Stimulated activated CD4-positive, alpha-beta T cell treated with anti-CD3 and anti-CD28 coated beads, Interleukin-4, amount 100 ng/mL, for 1 hour (primary cell): Measurements from ENCODE around the gene ZNF320.
"Not testable (repeated sequence)": the region's sequence is repeated elsewhere in the genome, so short reads cannot be mapped to it uniquely, and the experiment has no call there.

Source experiments
- DNase-seq: peaks from one replicate; pipeline ENCODE4 v3.0.0-alpha.2; 2020

Gene ZNF320

GRCh38 chr19:52897138-52897935 lies at the start of gene ZNF320:
Gene ZNF320 (minus strand): TSS chr19:52897635. CDS start chr19:52890255, 7,380 bp downstream.
- DNase-seq: peak; percentile 89

GRCh38 chr19:52946322-52947310 lies 49.2 kb upstream of the ZNF320 start:
- DNase-seq: no peak

GRCh38 chr19:52945652-52946321 lies 48.4 kb upstream of the ZNF320 start:
- no peak for DNase-seq

GRCh38 chr19:52944703-52945493 lies 47.5 kb upstream of the ZNF320 start:
- DNase-seq: not testable (repeated sequence)

DNA sequence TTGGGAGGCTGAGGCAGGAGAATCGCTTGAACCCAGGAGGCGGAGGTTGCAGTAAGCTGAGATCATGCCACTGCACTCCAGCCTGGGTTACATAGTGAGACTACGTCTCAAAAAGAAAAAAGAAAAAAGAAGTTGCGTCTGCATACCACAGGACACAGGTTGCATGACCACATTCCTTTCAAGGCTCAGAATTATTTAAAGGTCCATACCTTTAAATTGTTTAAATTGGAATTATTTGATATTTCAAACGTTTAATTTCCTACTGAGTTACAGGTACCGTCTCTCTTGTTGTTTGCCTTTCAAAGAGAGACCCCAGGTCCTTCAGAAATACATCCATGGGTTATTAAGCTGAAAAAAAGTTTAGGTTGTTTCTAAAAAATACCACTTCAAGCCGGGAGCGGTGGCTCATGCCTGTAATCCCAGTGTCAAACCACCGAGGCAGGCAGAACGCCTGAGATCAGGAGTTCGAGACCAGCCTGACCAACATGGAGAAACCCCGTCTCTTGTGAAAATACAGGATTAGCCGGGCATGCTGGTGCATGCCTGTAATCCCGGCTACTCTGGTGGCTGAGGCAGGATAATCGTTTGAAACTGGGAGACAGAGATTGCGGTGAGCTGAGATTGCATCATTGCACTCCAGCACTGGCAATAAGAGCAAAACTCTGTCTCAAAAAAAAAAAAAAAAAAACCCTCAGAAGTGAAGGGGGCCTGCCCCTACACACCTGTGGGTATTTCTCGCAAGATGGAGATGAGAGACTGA lies 46.6 kb upstream of the ZNF320 start:
- no peak for DNase-seq

DNA sequence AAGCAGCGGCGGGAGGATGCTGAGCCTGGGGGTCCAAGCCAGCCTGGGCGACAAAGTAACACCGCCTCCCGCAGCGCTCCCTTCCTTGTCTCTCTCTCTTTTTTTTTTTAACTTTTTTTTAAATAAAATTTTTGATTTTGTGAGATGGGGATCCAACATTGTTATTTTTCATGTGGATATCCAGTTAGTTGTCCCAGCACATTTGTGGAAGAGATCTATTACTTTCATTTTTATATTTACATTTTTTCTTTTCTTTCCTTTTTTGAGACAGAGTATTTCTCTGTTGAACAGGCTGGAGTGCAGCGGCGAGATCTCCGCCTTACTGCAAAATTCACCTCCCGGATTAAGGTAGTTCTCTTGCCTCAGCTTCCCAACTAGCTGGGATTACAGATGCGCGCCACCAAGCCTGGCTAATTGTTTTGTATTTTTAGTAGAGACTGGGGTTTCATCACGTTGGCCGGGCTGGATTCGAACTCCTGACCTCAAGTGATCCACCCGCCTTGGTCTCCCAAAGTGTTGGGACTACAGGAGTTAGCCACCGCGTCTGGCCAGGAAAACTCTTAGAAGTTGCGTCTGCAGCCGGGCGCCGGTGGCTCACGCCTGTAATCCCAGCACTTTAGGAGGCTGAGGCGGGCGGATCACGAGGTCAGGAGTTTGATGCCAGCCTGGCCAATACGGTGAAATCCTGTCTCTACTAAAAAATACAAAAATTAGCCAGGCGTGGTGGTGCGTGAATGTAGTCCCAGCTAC lies 45.9 kb upstream of the ZNF320 start:
- DNase-seq: no peak

DNA sequence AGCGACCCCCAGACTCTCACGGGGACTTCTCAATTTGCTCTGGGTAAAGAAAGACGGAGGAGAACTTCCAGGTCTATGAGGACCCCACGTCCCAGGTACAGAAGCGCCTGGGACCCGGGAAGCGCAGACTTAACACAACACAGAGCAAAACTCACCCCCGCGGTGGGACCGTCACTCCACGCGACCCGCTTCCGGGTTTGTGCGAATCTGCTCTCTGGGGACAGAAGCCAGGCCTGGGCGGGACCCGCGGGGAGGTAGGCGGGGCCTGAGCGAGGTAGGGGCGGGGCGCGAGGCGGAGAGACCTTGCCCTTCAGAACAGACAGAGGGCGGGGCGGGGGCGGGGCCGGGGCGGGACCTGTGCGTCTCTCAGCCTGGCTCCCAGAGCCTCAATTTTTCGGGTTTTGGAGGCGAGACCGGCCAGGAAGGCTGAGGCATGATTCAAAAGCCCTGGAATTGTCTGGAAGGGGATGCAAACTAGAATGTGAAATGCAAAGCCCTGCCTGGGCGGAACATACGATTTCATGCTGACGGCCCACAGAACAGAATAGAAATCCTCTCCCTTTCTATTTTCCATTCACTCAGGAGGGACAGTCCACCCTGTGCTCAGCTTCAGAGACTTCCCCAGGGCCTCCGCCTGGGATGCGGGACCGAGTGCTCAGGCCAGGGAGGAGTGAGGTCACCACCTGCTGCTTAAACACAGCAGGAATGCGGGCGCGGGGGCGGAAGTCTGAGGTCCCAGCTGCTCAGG lies 45.1 kb upstream of the ZNF320 start:
- peak; percentile 92 for DNase-seq

DNA sequence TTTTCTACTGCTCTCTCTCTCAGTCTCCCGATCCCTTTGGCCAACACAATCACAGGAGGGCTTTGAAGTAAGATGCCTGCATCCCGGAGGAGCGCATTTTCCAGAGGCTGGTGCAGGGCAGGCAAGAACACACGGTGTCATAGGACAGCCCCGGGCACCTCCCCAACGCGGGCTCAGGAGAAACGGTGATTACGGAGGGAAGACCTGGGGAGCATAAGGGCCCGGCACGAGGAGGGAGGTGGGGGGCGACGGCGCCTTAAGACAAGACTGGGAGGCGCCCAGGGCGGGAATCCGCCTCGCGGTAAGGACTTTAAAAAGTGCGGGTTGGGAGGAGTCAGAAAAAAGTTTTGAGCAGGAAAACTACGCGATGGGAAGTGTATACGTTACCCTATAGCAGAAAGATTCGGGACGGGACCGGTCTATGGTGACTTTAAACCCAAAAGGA lies 44.5 kb upstream of the ZNF320 start:
- DNase-seq: peak; percentile 16

DNA sequence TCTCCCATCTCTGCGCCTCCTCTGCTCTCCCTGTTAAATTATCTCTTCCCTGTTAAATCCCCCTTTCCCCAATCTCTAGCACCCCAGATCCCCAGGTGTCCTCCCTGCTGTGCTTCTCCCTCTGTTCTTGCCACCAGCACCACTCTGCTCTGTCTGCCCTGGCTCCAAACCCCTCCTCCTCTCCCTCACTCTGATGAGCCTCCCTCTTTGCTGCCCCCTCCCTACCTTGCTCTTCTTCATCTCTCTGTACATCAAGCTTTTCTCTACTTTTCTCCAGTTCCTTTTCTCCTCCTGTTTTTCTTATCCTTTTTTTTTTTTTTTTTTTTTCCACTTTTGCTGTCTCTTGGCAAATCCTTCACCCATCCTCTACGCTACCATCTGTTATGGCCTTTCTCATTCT lies 44.1 kb upstream of the ZNF320 start:
- DNase-seq: not testable (repeated sequence)

DNA sequence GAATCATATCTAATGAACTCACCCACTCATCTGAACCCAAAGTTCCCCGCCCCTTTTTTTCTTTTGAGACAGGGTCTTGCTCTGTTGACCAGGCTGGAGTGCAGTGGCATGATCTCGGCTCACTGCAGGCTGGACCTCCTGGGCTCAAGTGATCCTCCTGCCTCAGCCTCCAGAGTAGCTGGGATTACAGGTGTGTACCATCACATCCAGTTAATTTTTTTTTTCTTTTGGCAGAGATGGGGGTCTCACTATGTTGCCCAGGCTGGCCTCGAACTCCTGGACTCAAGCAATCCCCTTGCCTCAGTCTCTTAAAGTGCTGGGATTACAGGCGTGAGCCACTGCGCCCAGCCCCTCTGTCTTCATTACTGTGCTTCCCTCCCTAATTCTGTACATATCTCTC lies 43.5 kb upstream of the ZNF320 start:
- not testable (repeated sequence) for DNase-seq

- no peak for DNase-seq
Observed at GRCh38 chr19:52938761-52939160, 41.3 kb upstream of the ZNF320 start.

- DNase-seq: no peak
Observed at GRCh38 chr19:52936954-52937325, 39.5 kb upstream of the ZNF320 start.

DNA sequence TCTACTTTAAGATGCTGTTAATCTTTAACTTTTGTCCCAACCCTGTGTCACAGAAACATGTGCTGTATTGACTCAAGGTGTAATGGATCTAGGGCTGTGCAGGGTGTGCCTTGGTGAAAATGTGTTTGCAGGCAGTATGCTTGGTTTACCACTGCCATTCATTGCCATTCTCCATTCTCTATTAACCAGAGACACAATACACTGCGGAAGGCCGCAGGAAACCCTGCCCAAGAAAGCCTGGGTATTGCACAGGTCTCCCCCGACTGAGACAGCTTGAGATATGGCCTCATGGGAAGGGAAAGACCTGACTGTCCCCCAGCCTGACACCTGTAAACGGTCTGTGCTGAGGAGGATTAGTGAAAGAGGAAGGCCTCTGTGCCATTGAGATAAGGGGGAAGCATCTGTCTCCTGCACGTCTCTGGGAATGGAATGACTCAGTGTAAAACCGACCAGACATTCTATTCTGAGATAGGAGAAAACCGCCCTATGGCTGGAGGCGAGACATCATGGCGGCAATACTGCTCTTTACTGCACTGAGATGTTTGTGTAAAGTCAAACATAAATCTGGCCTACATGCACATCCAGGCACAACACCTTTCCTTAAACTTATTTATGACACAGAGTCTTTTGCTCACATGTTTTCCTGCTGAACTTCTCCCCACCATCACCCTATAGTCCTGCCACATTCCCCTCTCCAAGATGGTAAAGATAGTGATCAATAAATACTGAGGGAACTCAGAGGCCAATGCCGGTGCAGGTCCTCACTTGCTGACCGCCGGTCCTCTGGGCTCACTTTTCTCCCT lies 38.9 kb upstream of the ZNF320 start:
- DNase-seq: no peak

GRCh38 chr19:52935434-52935833 lies 38.0 kb upstream of the ZNF320 start:
- no peak for DNase-seq

DNA sequence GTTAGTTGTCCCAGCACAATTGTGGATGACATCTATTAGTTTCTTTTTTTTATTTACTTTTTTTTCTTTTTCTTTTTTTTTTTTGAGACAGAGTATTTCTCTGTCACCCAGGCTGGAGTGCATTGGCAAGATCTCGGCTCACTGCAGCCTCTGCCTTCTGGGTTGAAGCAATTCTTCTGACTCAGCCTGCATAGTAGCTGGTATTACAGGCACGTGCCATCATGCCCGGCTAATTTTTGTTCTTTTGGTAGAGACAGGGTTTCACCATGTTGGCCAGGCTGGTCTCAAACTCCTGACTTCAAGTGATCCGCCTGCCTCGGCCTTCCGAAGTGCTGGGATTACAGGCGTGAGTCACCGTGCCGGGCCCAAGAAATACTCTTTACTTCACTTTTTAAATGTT lies 27.2 kb upstream of the ZNF320 start:
- not testable (repeated sequence) for DNase-seq

- DNase-seq: no peak
Observed at GRCh38 chr19:52923778-52924593, 26.6 kb upstream of the ZNF320 start.

GRCh38 chr19:52922841-52923777 lies 25.7 kb upstream of the ZNF320 start, which contains the start of gene ZNF888:
Gene ZNF888 (minus strand): TSS chr19:52923428. CDS start chr19:52917873, 5,555 bp downstream.
- DNase-seq: peak; percentile 84
